ENCODE data around the gene AMOTL1.
A peak's percentile ranks its signal among the peaks of the same experiment; 100 is the strongest.

AMOTL1 gene

GRCh38 chr11:94869186-94869585 is 101.0 kb downstream of the AMOTL1 start:
- Histone ChIP-seq H2BK5ac (ENCODE audit: low read depth, low read length, poor library complexity, severe bottlenecking) (no peak overlapping the region), H3K4me2 (ENCODE audit: low read length, poor library complexity, severe bottlenecking) (no peak overlapping the region), H3K9me3 (ENCODE audit: control insufficient read depth, low read length) (no peaks in the 10 kb centered on the region), H3K79me1 (replicated peaks; ENCODE audit: low read length, poor library complexity, severe bottlenecking) (peaks cover 57% of the 10 kb centered on the region), H3K4ac (ENCODE audit: low read depth in 1 of 2, low read length in 2 of 2) (no peak overlapping the region), H2BK12ac (ENCODE audit: low read length in 2 of 2) (no peak overlapping the region), H3K4me3 (ENCODE audit: insufficient read depth in 1 of 2, low read depth in 1 of 2, low read length in 2 of 2) (no peak overlapping the region), H3K23ac (ENCODE audit: low read length in 2 of 2) (peak overlapping the region in 1 of 2 experiments; percentile 14), H3K36me3 (ENCODE audit: control insufficient read depth in 1 of 2, insufficient read depth in 2 of 2, low read depth in 1 of 2, low read length in 2 of 2) (peaks cover 82 to 100% of the 10 kb centered on the region in 2 experiments), H3K18ac (ENCODE audit: low read depth in 1 of 2, low read length in 2 of 2) (no peak overlapping the region), H3K27ac (ENCODE audit: low read length, poor library complexity, severe bottlenecking) (no peak overlapping the region), H3K14ac (ENCODE audit: low read length in 2 of 2) (no peak overlapping the region), H3K9ac (ENCODE audit: low read length) (no peak overlapping the region), H3K27me3 (ENCODE audit: control insufficient read depth in 1 of 2, insufficient read depth in 1 of 2, low read length in 2 of 2) (no peaks in the 10 kb centered on the region), H2AK5ac (ENCODE audit: low read length, severe bottlenecking) (no peak overlapping the region), H4K8ac (ENCODE audit: low read length) (no peak overlapping the region), H2BK120ac (ENCODE audit: low read depth, low read length) (no peak overlapping the region), H3K4me1 (ENCODE audit: control insufficient read depth, insufficient read depth, low read depth, low read length) (peaks cover 8% of the 10 kb centered on the region), H2AFZ (ENCODE audit: low read depth, low read length) (no peak overlapping the region), H2BK15ac (ENCODE audit: low read depth, poor library complexity, severe bottlenecking) (no peak overlapping the region), H4K91ac (ENCODE audit: low read length) (no peak overlapping the region)
- WGBS, result over 99% methylated on average over 10 of the region's 10 CpGs
- no peak for DNase-seq

GRCh38 chr11:94870422-94870821 is 102.3 kb downstream of the AMOTL1 start:
- Histone ChIP-seq H3K4me3 (ENCODE audit: insufficient read depth in 1 of 2, low read depth in 1 of 2, low read length in 2 of 2) (no peak overlapping the region), H2AK5ac (ENCODE audit: low read length, severe bottlenecking) (no peak overlapping the region), H3K23ac (ENCODE audit: low read length in 2 of 2) (peak overlapping the region in 1 of 2 experiments; percentile 37), H3K14ac (ENCODE audit: low read length in 2 of 2) (no peak overlapping the region), H3K4me2 (ENCODE audit: low read length, poor library complexity, severe bottlenecking) (no peak overlapping the region), H2AFZ (ENCODE audit: low read depth, low read length) (no peak overlapping the region), H3K79me1 (replicated peaks; ENCODE audit: low read length, poor library complexity, severe bottlenecking) (peaks cover 55% of the 10 kb centered on the region), H2BK12ac (ENCODE audit: low read length in 2 of 2) (no peak overlapping the region), H4K8ac (ENCODE audit: low read length) (no peak overlapping the region), H3K18ac (ENCODE audit: low read depth in 1 of 2, low read length in 2 of 2) (no peak overlapping the region), H3K9me3 (ENCODE audit: control insufficient read depth, low read length) (no peaks in the 10 kb centered on the region), H2BK15ac (ENCODE audit: low read depth, poor library complexity, severe bottlenecking) (no peak overlapping the region), H3K36me3 (ENCODE audit: control insufficient read depth in 1 of 2, insufficient read depth in 2 of 2, low read depth in 1 of 2, low read length in 2 of 2) (peaks cover 80 to 100% of the 10 kb centered on the region in 2 experiments), H3K27me3 (ENCODE audit: control insufficient read depth in 1 of 2, insufficient read depth in 1 of 2, low read length in 2 of 2) (no peaks in the 10 kb centered on the region), H2BK120ac (ENCODE audit: low read depth, low read length) (no peak overlapping the region), H3K4me1 (ENCODE audit: control insufficient read depth, insufficient read depth, low read depth, low read length) (peaks cover 8% of the 10 kb centered on the region), H4K91ac (ENCODE audit: low read length) (no peak overlapping the region), H3K27ac (ENCODE audit: low read length, poor library complexity, severe bottlenecking) (no peak overlapping the region), H3K4ac (ENCODE audit: low read depth in 1 of 2, low read length in 2 of 2) (no peak overlapping the region), H2BK5ac (ENCODE audit: low read depth, low read length, poor library complexity, severe bottlenecking) (no peak overlapping the region), H3K9ac (ENCODE audit: low read length) (no peak overlapping the region)
- WGBS, result 95% methylated on average over 5 of the region's 5 CpGs
- DNase-seq, result no peak

GRCh38 chr11:94871491-94872185 is 103.5 kb downstream of the AMOTL1 start:
- no peak overlapping the region for H3K9ac ChIP-seq (ENCODE audit: low read length)
- H2AK5ac ChIP-seq (ENCODE audit: low read length, severe bottlenecking), result no peak overlapping the region
- 96% methylated on average over 14 of the region's 15 CpGs for WGBS

DNA sequence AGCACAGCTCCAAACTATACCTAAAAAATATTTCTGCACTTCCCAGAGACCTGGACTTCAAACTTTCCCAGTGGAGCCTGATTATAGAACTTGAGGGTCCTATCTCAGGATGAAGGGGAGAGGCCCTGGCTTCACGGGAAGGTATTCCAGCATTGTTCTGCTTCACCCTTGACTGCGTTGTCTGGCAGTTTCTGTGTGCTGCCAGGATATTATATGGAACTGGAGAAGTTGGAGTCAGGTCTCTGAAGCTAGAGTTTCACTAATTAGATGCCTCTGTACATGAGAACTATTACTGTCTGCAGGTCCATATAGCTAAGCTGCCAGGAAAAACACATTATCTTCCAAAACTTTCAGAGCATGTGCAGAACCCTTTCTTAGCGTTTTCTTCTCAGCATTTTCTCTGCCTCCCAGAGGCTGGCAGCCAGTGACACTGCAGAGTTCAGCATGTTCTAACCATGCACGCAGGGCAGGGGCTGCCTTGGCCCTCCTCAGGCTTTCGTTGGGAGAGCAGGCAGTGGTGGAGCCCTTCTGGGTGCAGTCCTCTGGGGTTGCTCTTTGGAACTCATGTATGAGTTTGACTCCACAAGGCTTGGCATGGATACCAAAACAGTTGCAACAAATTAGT is 105.9 kb downstream of the AMOTL1 start:
- Histone ChIP-seq H3K14ac (ENCODE audit: low read length in 2 of 2) (no peak overlapping the region), H3K27me3 (ENCODE audit: control insufficient read depth in 1 of 2, insufficient read depth in 1 of 2, low read length in 2 of 2) (no peaks in the 10 kb centered on the region), H2BK12ac (ENCODE audit: low read length in 2 of 2) (no peak overlapping the region), H3K9ac (ENCODE audit: low read length) (no peak overlapping the region), H4K91ac (ENCODE audit: low read length) (no peak overlapping the region), H3K4me2 (ENCODE audit: low read length, poor library complexity, severe bottlenecking) (no peak overlapping the region), H3K9me3 (ENCODE audit: control insufficient read depth, low read length) (no peaks in the 10 kb centered on the region), H3K27ac (ENCODE audit: low read length, poor library complexity, severe bottlenecking) (no peak overlapping the region), H2AFZ (ENCODE audit: low read depth, low read length) (no peak overlapping the region), H3K18ac (ENCODE audit: low read depth in 1 of 2, low read length in 2 of 2) (no peak overlapping the region), H2BK120ac (ENCODE audit: low read depth, low read length) (no peak overlapping the region), H3K79me1 (replicated peaks; ENCODE audit: low read length, poor library complexity, severe bottlenecking) (peaks cover 39% of the 10 kb centered on the region), H3K36me3 (ENCODE audit: control insufficient read depth in 1 of 2, insufficient read depth in 2 of 2, low read depth in 1 of 2, low read length in 2 of 2) (peaks cover 61 to 94% of the 10 kb centered on the region in 2 experiments), H3K4me1 (ENCODE audit: control insufficient read depth, insufficient read depth, low read depth, low read length) (peaks cover 16% of the 10 kb centered on the region), H2AK5ac (ENCODE audit: low read length, severe bottlenecking) (no peak overlapping the region), H4K8ac (ENCODE audit: low read length) (no peak overlapping the region), H3K23ac (ENCODE audit: low read length in 2 of 2) (no peak overlapping the region), H2BK5ac (ENCODE audit: low read depth, low read length, poor library complexity, severe bottlenecking) (no peak overlapping the region), H3K4ac (ENCODE audit: low read depth in 1 of 2, low read length in 2 of 2) (no peak overlapping the region), H3K4me3 (ENCODE audit: insufficient read depth in 1 of 2, low read depth in 1 of 2, low read length in 2 of 2) (no peak overlapping the region), H2BK15ac (ENCODE audit: low read depth, poor library complexity, severe bottlenecking) (peak overlapping the region; percentile 34)
- WGBS, result 94% methylated on average over 5 of the region's 5 CpGs
- no peak for DNase-seq

More at GRCh38 chr11:94871491-94872185, 103.5 kb downstream of the AMOTL1 start:
- Histone ChIP-seq H2AFZ (ENCODE audit: low read depth, low read length) (no peak overlapping the region), H2BK12ac (ENCODE audit: low read length in 2 of 2) (no peak overlapping the region), H3K79me1 (replicated peaks; ENCODE audit: low read length, poor library complexity, severe bottlenecking) (peaks cover 52% of the 10 kb centered on the region), H3K23ac (ENCODE audit: low read length in 2 of 2) (no peak overlapping the region), H3K27ac (ENCODE audit: low read length, poor library complexity, severe bottlenecking) (no peak overlapping the region), H3K36me3 (ENCODE audit: control insufficient read depth in 1 of 2, insufficient read depth in 2 of 2, low read depth in 1 of 2, low read length in 2 of 2) (peaks cover 72 to 98% of the 10 kb centered on the region in 2 experiments), H2BK5ac (ENCODE audit: low read depth, low read length, poor library complexity, severe bottlenecking) (no peak overlapping the region), H3K4me1 (ENCODE audit: control insufficient read depth, insufficient read depth, low read depth, low read length) (peaks cover 10% of the 10 kb centered on the region), H4K8ac (ENCODE audit: low read length) (no peak overlapping the region), H3K18ac (ENCODE audit: low read depth in 1 of 2, low read length in 2 of 2) (no peak overlapping the region), H3K4ac (ENCODE audit: low read depth in 1 of 2, low read length in 2 of 2) (no peak overlapping the region), H3K4me2 (ENCODE audit: low read length, poor library complexity, severe bottlenecking) (no peak overlapping the region), H4K91ac (ENCODE audit: low read length) (no peak overlapping the region), H3K27me3 (ENCODE audit: control insufficient read depth in 1 of 2, insufficient read depth in 1 of 2, low read length in 2 of 2) (no peaks in the 10 kb centered on the region), H2BK120ac (ENCODE audit: low read depth, low read length) (no peak overlapping the region), H3K14ac (ENCODE audit: low read length in 2 of 2) (no peak overlapping the region), H3K9me3 (ENCODE audit: control insufficient read depth, low read length) (no peaks in the 10 kb centered on the region), H3K4me3 (ENCODE audit: insufficient read depth in 1 of 2, low read depth in 1 of 2, low read length in 2 of 2) (no peak overlapping the region), H2BK15ac (ENCODE audit: low read depth, poor library complexity, severe bottlenecking) (no peak overlapping the region)
- no peak for DNase-seq
